HEK293 (cell line): ENCODE measurements around the gene ANKRD53.

Source experiments
- CTCF ChIA-PET: fragments of 350-600 bp; formaldehyde crosslinking; extraction: SDS; loops from one replicate; lab custom pipeline; 2021; ENCODE audit warnings: antibody characterized with exemption; lab: Yijun Ruan, JAX
- POLR2A ChIA-PET: fragments of 300-600 bp; formaldehyde crosslinking; extraction: SDS; loops from one replicate; lab custom pipeline; 2020; ENCODE audit warnings: antibody characterized with exemption, inconsistent platforms; lab: Yijun Ruan, JAX
- H3K27ac ChIP-seq: fragments of 200-500 bp; sonication (Bioruptor generic); 2 replicates; pipeline ENCODE4 v1.5.1; 2014; ENCODE audit warnings: low read depth, low read length, control low read depth, inconsistent platforms; ENCODE audit errors: extremely low read depth
- H3K36me3 ChIP-seq, 2 experiments: fragments of 200-500 bp in 1 of 2; sonication (Bioruptor generic) in 1 of 2; 1 replicate in 1 of 2; 2 replicates in 1 of 2; pipeline ENCODE4 v1.5.1; 2014 to 2017; ENCODE audit warnings: inconsistent platforms in 2 of 2, low read length in 2 of 2; ENCODE audit not compliant: control insufficient read depth in 2 of 2, insufficient read depth in 1 of 2
- H3K4me1 ChIP-seq: fragments of 200-500 bp; sonication (Bioruptor generic); 2 replicates; pipeline ENCODE4 v1.5.1; 2014; ENCODE audit warnings: mild to moderate bottlenecking, low read length, inconsistent platforms; ENCODE audit not compliant: control insufficient read depth, insufficient read depth
- H3K4me3 ChIP-seq: 2 replicates; pipeline ENCODE4 v1.5.1; 2011; ENCODE audit warnings: low read depth, mild to moderate bottlenecking, control low read depth, low read length, moderate library complexity
- H3K9me3 ChIP-seq: fragments of 200-500 bp; sonication (Bioruptor generic); 2 replicates; pipeline ENCODE4 v1.5.1; 2014; ENCODE audit warnings: low read depth, low read length, inconsistent platforms; ENCODE audit not compliant: control insufficient read depth, insufficient read depth
- PRDM1 ChIP-seq: fragments of 450-650 bp; formaldehyde crosslinking; IDR thresholded peaks from 2 replicates; pipeline ENCODE4; 2016; ENCODE audit warnings: missing biosample characterization, missing genetic modification characterization
- SP7 ChIP-seq: fragments of 450-650 bp; formaldehyde crosslinking; IDR thresholded peaks from 2 replicates; pipeline ENCODE4 v1.5.1; 2016; ENCODE audit warnings: missing biosample characterization, missing genetic modification characterization
- ZBTB1 ChIP-seq: fragments of 450-650 bp; formaldehyde crosslinking; IDR thresholded peaks from 2 replicates; pipeline ENCODE4 v1.5.1; 2016; ENCODE audit warnings: missing biosample characterization, missing genetic modification characterization
- ZBTB7A ChIP-seq: fragments of 450-650 bp; formaldehyde crosslinking; IDR thresholded peaks from 2 replicates; pipeline ENCODE4 v1.5.1; 2016; ENCODE audit warnings: low read depth, missing biosample characterization, missing genetic modification characterization
- ZFHX2 ChIP-seq: fragments of 450-650 bp; formaldehyde crosslinking; conservative IDR thresholded peaks from 2 replicates; pipeline ENCODE4 v1.5.1; 2016; ENCODE audit warnings: missing biosample characterization, missing genetic modification characterization
- ZNF169 ChIP-seq: fragments of 450-650 bp; formaldehyde crosslinking; IDR thresholded peaks from 2 replicates; pipeline ENCODE4 v1.5.1; 2016; ENCODE audit warnings: missing biosample characterization, missing genetic modification characterization
- ZNF214 ChIP-seq: fragments of 450-650 bp; formaldehyde crosslinking; IDR thresholded peaks from 2 replicates; pipeline ENCODE4 v1.5.1; 2017; ENCODE audit warnings: missing biosample characterization, mild to moderate bottlenecking, missing genetic modification characterization, borderline replicate concordance
- ZNF274 ChIP-seq, 2 experiments: fragments of 200-500 bp in 1 of 2; fragments of 450-650 bp in 1 of 2; sonication (Bioruptor generic) in 1 of 2; formaldehyde crosslinking in 1 of 2; IDR thresholded peaks; 2 replicates each; pipeline versions ENCODE4 v1.5.1 to v1.6.1; 2014 to 2016; ENCODE audit warnings: borderline replicate concordance in 1 of 2, inconsistent platforms in 1 of 2, low read length in 1 of 2, missing biosample characterization in 1 of 2, missing genetic modification characterization in 1 of 2
- ZNF391 ChIP-seq: fragments of 450-650 bp; formaldehyde crosslinking; IDR thresholded peaks from 2 replicates; pipeline ENCODE4 v1.5.1; 2016; ENCODE audit warnings: low read depth, missing biosample characterization, missing genetic modification characterization, borderline replicate concordance
- ZNF394 ChIP-seq: fragments of 450-650 bp; formaldehyde crosslinking; IDR thresholded peaks from 2 replicates; pipeline ENCODE4 v1.5.1; 2016; ENCODE audit warnings: missing biosample characterization, missing genetic modification characterization, mild to moderate bottlenecking, moderate library complexity, borderline replicate concordance
- ZNF747 ChIP-seq: fragments of 450-650 bp; formaldehyde crosslinking; IDR thresholded peaks from 2 replicates; pipeline ENCODE4 v1.5.1; 2016; ENCODE audit warnings: missing biosample characterization, missing genetic modification characterization
- ZNF792 ChIP-seq: fragments of 450-650 bp; formaldehyde crosslinking; IDR thresholded peaks from 2 replicates; pipeline ENCODE4 v1.5.1; 2016; ENCODE audit warnings: missing biosample characterization, missing genetic modification characterization
- ZNF837 ChIP-seq: fragments of 450-650 bp; formaldehyde crosslinking; IDR thresholded peaks from 2 replicates; pipeline ENCODE4 v1.5.1; 2016; ENCODE audit warnings: missing biosample characterization, missing genetic modification characterization
- TF ChIP-seq, protein P1 (sequence below): fragments of 450-650 bp; formaldehyde crosslinking; conservative IDR thresholded peaks from 2 replicates; pipeline ENCODE4 v1.5.1; 2016; ENCODE audit warnings: low read depth, missing biosample characterization, missing genetic modification characterization
- TF ChIP-seq, protein P2 (sequence below): fragments of 450-650 bp; formaldehyde crosslinking; IDR thresholded peaks from 2 replicates; pipeline ENCODE4 v1.5.1; 2017; ENCODE audit warnings: missing biosample characterization, missing genetic modification characterization
- TF ChIP-seq, protein P3 (sequence below): fragments of 450-650 bp; formaldehyde crosslinking; IDR thresholded peaks from 2 replicates; pipeline ENCODE4 v1.5.1; 2016; ENCODE audit warnings: missing biosample characterization, missing genetic modification characterization, low read depth
- TF ChIP-seq, protein P4 (sequence below): fragments of 450-650 bp; formaldehyde crosslinking; IDR thresholded peaks from 2 replicates; pipeline ENCODE4 v1.5.1; 2017; ENCODE audit warnings: missing biosample characterization, missing genetic modification characterization
- TF ChIP-seq, protein P5 (sequence below): fragments of 450-650 bp; formaldehyde crosslinking; IDR thresholded peaks from 2 replicates; pipeline ENCODE4 v1.5.1; 2016; ENCODE audit warnings: missing biosample characterization, missing genetic modification characterization, borderline replicate concordance
- TF ChIP-seq, protein P6 (sequence below): fragments of 450-650 bp; formaldehyde crosslinking; IDR thresholded peaks from 2 replicates; pipeline ENCODE4 v1.5.1; 2016; ENCODE audit warnings: missing biosample characterization, missing genetic modification characterization
- TF ChIP-seq, protein P7 (sequence below): fragments of 450-650 bp; formaldehyde crosslinking; optimal IDR thresholded peaks from 2 replicates; pipeline ENCODE3; 2016; ENCODE audit warnings: missing biosample characterization, mild to moderate bottlenecking, missing genetic modification characterization

ANKRD53 gene

DNA sequence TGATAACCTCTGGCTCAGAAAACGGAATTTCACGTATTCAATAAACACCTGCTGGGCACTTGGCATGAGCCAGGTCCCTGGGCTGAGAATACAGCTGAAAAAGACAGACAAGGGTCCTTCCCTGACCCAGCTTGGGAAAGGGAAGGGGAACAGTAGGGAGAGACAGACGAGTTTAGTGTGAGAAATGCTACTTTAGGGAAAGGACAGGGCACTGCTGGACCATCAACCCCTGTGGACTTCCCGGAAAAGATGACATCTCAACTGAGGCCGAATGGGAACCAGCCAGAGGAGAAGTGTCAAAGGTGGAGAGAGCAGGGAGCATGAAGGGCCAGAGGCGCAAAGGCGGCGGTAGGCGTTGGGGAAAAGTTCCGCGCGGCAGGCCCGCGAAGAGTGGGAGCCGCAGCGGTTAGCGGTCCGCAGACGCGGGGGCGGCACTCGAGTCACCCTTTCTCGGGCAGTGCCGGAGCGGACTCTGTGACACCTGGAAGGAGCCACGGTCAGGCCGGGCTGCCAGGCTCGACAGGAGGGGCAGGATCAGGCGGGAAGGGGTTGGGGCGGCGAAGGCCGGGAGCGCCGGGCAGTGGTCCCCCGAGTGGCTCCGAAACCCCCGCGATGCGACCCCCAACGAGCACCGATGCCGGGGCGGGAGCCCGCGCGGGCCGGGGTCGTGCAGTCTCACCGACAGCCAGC, 15.7 kb downstream of the ANKRD53 start (continued):
- TF ChIP-seq, protein P1, sequence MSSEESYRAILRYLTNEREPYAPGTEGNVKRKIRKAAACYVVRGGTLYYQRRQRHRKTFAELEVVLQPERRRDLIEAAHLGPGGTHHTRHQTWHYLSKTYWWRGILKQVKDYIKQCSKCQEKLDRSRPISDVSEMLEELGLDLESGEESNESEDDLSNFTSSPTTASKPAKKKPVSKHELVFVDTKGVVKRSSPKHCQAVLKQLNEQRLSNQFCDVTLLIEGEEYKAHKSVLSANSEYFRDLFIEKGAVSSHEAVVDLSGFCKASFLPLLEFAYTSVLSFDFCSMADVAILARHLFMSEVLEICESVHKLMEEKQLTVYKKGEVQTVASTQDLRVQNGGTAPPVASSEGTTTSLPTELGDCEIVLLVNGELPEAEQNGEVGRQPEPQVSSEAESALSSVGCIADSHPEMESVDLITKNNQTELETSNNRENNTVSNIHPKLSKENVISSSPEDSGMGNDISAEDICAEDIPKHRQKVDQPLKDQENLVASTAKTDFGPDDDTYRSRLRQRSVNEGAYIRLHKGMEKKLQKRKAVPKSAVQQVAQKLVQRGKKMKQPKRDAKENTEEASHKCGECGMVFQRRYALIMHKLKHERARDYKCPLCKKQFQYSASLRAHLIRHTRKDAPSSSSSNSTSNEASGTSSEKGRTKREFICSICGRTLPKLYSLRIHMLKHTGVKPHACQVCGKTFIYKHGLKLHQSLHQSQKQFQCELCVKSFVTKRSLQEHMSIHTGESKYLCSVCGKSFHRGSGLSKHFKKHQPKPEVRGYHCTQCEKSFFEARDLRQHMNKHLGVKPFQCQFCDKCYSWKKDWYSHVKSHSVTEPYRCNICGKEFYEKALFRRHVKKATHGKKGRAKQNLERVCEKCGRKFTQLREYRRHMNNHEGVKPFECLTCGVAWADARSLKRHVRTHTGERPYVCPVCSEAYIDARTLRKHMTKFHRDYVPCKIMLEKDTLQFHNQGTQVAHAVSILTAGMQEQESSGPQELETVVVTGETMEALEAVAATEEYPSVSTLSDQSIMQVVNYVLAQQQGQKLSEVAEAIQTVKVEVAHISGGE (tag by site-specific recombination), result 0 out of 2 replicates have a peak, but pooled peaks have one; percentile 42
- TF ChIP-seq ZNF747 (tag by site-specific recombination), result no peak
- peak; percentile 91 for TF ChIP-seq ZFHX2 (tag by site-specific recombination)
- TF ChIP-seq, all 188 proteins: peak for 11

DNA sequence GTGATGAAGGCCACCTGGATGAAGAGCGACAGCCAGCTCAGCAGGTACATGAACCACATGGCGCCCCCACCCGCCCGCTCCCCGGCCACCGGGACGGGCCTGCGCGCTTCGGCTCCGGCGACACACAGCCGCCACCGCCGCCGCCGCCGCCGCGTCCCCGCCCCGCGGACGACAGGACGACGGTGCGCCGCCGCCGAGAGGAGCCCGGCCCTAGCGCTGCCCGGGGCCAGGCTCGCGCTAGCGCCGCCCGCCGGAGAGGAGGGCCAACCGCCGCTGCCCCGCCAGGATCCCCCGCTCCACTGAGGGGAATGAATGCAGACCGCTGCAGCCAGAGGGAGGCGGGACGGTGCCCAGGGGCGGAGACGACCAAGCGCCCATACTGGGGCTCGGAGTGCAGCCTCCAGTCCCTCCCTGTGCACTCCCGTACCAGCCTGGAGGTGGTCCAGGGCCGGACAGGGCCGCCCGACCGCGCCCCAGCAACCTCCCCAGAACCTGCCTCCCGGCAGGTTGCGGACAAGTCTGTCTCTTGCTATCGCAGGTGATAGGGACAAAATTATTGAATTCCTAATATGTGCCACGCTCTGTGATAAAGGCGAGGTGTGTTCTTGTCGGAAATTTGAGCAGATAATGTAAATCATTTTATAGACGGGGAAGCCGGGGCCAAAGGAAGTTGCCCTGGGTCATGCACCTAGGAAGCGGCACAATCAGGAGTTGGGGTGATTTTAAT, 16.4 kb downstream of the ANKRD53 start, which contains the start of gene TEX261:
Gene TEX261 (minus strand): TSS at position 175 of the 727 bp plus-strand sequence. CDS start 116 bp downstream, at position 59.
- Histone ChIP-seq H3K36me3 (peaks cover 0 to 25% of the 10 kb centered on the region in 2 experiments; a peak in 1 of 3 replicates), H3K27ac (peak within 1 kb of the TSS; percentile 44; the same call in 1 of the 2 replicates), H3K9me3 (no peaks in the 10 kb centered on the region), H3K4me1 (no peaks in the 10 kb centered on the region), H3K4me3 (peak within 1 kb of the TSS; percentile 97)
- CTCF ChIA-PET, result no interaction called here
- POLR2A ChIA-PET, result no interaction called here
- TF ChIP-seq ZBTB7A (tag by site-specific recombination), result no peak
- TF ChIP-seq ZNF837 (tag by site-specific recombination), result no peak
- TF ChIP-seq, protein P2, sequence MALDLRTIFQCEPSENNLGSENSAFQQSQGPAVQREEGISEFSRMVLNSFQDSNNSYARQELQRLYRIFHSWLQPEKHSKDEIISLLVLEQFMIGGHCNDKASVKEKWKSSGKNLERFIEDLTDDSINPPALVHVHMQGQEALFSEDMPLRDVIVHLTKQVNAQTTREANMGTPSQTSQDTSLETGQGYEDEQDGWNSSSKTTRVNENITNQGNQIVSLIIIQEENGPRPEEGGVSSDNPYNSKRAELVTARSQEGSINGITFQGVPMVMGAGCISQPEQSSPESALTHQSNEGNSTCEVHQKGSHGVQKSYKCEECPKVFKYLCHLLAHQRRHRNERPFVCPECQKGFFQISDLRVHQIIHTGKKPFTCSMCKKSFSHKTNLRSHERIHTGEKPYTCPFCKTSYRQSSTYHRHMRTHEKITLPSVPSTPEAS, result 0 out of 2 replicates have a peak, but pooled peaks have one; percentile 11
- TF ChIP-seq ZNF394 (tag by site-specific recombination), result no peak
- TF ChIP-seq, protein P3, sequence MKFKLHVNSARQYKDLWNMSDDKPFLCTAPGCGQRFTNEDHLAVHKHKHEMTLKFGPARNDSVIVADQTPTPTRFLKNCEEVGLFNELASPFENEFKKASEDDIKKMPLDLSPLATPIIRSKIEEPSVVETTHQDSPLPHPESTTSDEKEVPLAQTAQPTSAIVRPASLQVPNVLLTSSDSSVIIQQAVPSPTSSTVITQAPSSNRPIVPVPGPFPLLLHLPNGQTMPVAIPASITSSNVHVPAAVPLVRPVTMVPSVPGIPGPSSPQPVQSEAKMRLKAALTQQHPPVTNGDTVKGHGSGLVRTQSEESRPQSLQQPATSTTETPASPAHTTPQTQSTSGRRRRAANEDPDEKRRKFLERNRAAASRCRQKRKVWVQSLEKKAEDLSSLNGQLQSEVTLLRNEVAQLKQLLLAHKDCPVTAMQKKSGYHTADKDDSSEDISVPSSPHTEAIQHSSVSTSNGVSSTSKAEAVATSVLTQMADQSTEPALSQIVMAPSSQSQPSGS (tag by site-specific recombination), result no peak
- TF ChIP-seq ZFHX2 (tag by site-specific recombination), result no peak
- TF ChIP-seq ZNF391 (tag by site-specific recombination), result no peak
- no peak for TF ChIP-seq PRDM1 (tag by site-specific recombination)
- TF ChIP-seq, protein P4, sequence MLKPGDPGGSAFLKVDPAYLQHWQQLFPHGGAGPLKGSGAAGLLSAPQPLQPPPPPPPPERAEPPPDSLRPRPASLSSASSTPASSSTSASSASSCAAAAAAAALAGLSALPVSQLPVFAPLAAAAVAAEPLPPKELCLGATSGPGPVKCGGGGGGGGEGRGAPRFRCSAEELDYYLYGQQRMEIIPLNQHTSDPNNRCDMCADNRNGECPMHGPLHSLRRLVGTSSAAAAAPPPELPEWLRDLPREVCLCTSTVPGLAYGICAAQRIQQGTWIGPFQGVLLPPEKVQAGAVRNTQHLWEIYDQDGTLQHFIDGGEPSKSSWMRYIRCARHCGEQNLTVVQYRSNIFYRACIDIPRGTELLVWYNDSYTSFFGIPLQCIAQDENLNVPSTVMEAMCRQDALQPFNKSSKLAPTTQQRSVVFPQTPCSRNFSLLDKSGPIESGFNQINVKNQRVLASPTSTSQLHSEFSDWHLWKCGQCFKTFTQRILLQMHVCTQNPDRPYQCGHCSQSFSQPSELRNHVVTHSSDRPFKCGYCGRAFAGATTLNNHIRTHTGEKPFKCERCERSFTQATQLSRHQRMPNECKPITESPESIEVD (tag by site-specific recombination), result no peak
- TF ChIP-seq, protein P5, sequence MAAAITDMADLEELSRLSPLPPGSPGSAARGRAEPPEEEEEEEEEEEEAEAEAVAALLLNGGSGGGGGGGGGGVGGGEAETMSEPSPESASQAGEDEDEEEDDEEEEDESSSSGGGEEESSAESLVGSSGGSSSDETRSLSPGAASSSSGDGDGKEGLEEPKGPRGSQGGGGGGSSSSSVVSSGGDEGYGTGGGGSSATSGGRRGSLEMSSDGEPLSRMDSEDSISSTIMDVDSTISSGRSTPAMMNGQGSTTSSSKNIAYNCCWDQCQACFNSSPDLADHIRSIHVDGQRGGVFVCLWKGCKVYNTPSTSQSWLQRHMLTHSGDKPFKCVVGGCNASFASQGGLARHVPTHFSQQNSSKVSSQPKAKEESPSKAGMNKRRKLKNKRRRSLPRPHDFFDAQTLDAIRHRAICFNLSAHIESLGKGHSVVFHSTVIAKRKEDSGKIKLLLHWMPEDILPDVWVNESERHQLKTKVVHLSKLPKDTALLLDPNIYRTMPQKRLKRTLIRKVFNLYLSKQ (tag by site-specific recombination), result no peak
- TF ChIP-seq ZNF274 (IDR thresholded peaks at IDR 0.05; ENCODE audit: low read length), result no peak
- TF ChIP-seq ZNF274 (tag by site-specific recombination; IDR thresholded peaks at IDR 0.05; ENCODE audit: borderline replicate concordance), result no peak
- TF ChIP-seq ZBTB1 (tag by site-specific recombination), result no peak
- no peak for TF ChIP-seq ZNF169 (tag by site-specific recombination)
- TF ChIP-seq, protein P6, sequence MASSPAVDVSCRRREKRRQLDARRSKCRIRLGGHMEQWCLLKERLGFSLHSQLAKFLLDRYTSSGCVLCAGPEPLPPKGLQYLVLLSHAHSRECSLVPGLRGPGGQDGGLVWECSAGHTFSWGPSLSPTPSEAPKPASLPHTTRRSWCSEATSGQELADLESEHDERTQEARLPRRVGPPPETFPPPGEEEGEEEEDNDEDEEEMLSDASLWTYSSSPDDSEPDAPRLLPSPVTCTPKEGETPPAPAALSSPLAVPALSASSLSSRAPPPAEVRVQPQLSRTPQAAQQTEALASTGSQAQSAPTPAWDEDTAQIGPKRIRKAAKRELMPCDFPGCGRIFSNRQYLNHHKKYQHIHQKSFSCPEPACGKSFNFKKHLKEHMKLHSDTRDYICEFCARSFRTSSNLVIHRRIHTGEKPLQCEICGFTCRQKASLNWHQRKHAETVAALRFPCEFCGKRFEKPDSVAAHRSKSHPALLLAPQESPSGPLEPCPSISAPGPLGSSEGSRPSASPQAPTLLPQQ, result no peak
- 0 out of 2 replicates have a peak, but pooled peaks have one; percentile 39 for TF ChIP-seq SP7 (tag by site-specific recombination)
- no peak for TF ChIP-seq ZNF214 (tag by site-specific recombination)
- TF ChIP-seq ZNF747 (tag by site-specific recombination), result no peak
- no peak for TF ChIP-seq ZNF792 (tag by site-specific recombination)
- TF ChIP-seq, protein P7, sequence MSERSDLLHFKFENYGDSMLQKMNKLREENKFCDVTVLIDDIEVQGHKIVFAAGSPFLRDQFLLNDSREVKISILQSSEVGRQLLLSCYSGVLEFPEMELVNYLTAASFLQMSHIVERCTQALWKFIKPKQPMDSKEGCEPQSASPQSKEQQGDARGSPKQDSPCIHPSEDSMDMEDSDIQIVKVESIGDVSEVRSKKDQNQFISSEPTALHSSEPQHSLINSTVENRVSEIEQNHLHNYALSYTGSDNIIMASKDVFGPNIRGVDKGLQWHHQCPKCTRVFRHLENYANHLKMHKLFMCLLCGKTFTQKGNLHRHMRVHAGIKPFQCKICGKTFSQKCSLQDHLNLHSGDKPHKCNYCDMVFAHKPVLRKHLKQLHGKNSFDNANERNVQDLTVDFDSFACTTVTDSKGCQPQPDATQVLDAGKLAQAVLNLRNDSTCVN (tag by site-specific recombination), result peak; percentile 55
